ENCODE results near the gene FLVCR2. TPM values are rescaled to one million over a fixed set of nuclear protein-coding genes. Genes with fewer than 3 reads are reported as not detected.

FLVCR2 gene
- polyA plus RNA-seq, 3 donors, result 13.2 to 36.6 (median 16.3) TPM

GRCh38 chr14:75549169-75549568 lies 29.3 kb upstream of the FLVCR2 start:
- Histone ChIP-seq H3K4me3 (replicated peaks in 1 of 3; ENCODE audit: low read depth in 2 of 3, low read length in 3 of 3) (no peak overlapping the region), H3K27me3 (ENCODE audit: control insufficient read depth in 2 of 2, insufficient read depth in 2 of 2, low read length in 2 of 2) (no peaks in the 10 kb centered on the region), H2AFZ (ENCODE audit: insufficient read depth, low read depth, low read length, poor library complexity, severe bottlenecking) (no peak overlapping the region), H3K4me1 (ENCODE audit: control insufficient read depth in 1 of 2, insufficient read depth in 2 of 2, low read length in 2 of 2) (peaks cover 0 to 6% of the 10 kb centered on the region in 2 donors), H3K9ac (ENCODE audit: insufficient read depth, low read length, poor library complexity, severe bottlenecking) (no peak overlapping the region), H4K20me1 (ENCODE audit: insufficient read depth, low read length) (no peaks in the 10 kb centered on the region), H3K79me2 (ENCODE audit: insufficient read depth, low read length) (peaks cover 11% of the 10 kb centered on the region), H3K9me3 (replicated peaks in 1 of 2; ENCODE audit: control insufficient read depth in 1 of 2, insufficient read depth in 1 of 2, low read length in 2 of 2) (no peaks in the 10 kb centered on the region), H3K27ac (ENCODE audit: low read depth in 1 of 2, low read length in 2 of 2) (peak overlapping the region in 1 of 2 donors; percentile 41), H3K36me3 (replicated peaks in 1 of 2; ENCODE audit: control insufficient read depth in 1 of 2, insufficient read depth in 2 of 2, low read length in 2 of 2) (peaks cover 15 to 32% of the 10 kb centered on the region in 2 donors), H3K4me2 (replicated peaks; ENCODE audit: extremely low read depth, low read length, poor library complexity, severe bottlenecking) (no peak overlapping the region)
- DNase-seq, result peak in 1 of 3 donors; percentile 50
- intact Hi-C loops (cut with micrococcal nuclease), result no loop called here
- WGBS (ENCODE audit: insufficient coverage), result 46% methylated on average over 2 of the region's 5 CpGs
- H3K27me3 Mint-ChIP-seq (ENCODE audit: low read depth in 3 of 3), result peaks cover 0 to 2% (median under 1%) of the 10 kb centered on the region in 3 donors
- peak overlapping the region in 2 of 7 donors; percentile 57 to 79 for H3K27ac Mint-ChIP-seq
- H3K4me3 Mint-ChIP-seq, result no peak overlapping the region
- H3K4me1 Mint-ChIP-seq, result peaks cover 19% of the 10 kb centered on the region
- peaks cover 0 to 2% (median 0%) of the 10 kb centered on the region in 7 donors for H3K9me3 Mint-ChIP-seq
- peaks cover 24 to 25% of the 10 kb centered on the region in 2 donors for H3K36me3 Mint-ChIP-seq
- TF ChIP-seq CTCF (IDR thresholded peaks at IDR 0.05), result no peak

GRCh38 chr14:75551021-75551420 lies 27.4 kb upstream of the FLVCR2 start:
- H3K27me3 ChIP-seq (ENCODE audit: control insufficient read depth in 2 of 2, insufficient read depth in 2 of 2, low read length in 2 of 2), result no peaks in the 10 kb centered on the region
- peaks cover 0 to 2% (median 0%) of the 10 kb centered on the region in 7 donors for H3K9me3 Mint-ChIP-seq
- H3K4me3 Mint-ChIP-seq, result no peak overlapping the region
- peaks cover 0 to 2% (median 2%) of the 10 kb centered on the region in 3 donors for H3K27me3 Mint-ChIP-seq (ENCODE audit: low read depth in 3 of 3)
- no peak overlapping the region for H2AFZ ChIP-seq (ENCODE audit: insufficient read depth, low read depth, low read length, poor library complexity, severe bottlenecking)
- H3K4me3 ChIP-seq (replicated peaks in 1 of 3; ENCODE audit: low read depth in 2 of 3, low read length in 3 of 3), result no peak overlapping the region
- peak overlapping the region in 1 of 7 donors; percentile 2 for H3K27ac Mint-ChIP-seq
- no peaks in the 10 kb centered on the region for H4K20me1 ChIP-seq (ENCODE audit: insufficient read depth, low read length)
- no peak overlapping the region for H3K4me2 ChIP-seq (replicated peaks; ENCODE audit: extremely low read depth, low read length, poor library complexity, severe bottlenecking)
- WGBS (ENCODE audit: insufficient coverage), result 91% methylated on average over 1 of the region's 7 CpGs
- no peak for TF ChIP-seq CTCF (IDR thresholded peaks at IDR 0.05)
- no peaks in the 10 kb centered on the region for H3K79me2 ChIP-seq (ENCODE audit: insufficient read depth, low read length)
- H3K4me1 ChIP-seq (ENCODE audit: control insufficient read depth in 1 of 2, insufficient read depth in 2 of 2, low read length in 2 of 2), result peaks cover 0 to 6% of the 10 kb centered on the region in 2 donors
- H3K9ac ChIP-seq (ENCODE audit: insufficient read depth, low read length, poor library complexity, severe bottlenecking), result no peak overlapping the region
- no peaks in the 10 kb centered on the region for H3K9me3 ChIP-seq (replicated peaks in 1 of 2; ENCODE audit: control insufficient read depth in 1 of 2, insufficient read depth in 1 of 2, low read length in 2 of 2)
- H3K4me1 Mint-ChIP-seq, result peaks cover 19% of the 10 kb centered on the region
- intact Hi-C loops (cut with micrococcal nuclease), result no loop called here
- peaks cover 24% of the 10 kb centered on the region in 2 donors for H3K36me3 Mint-ChIP-seq
- no peak overlapping the region for H3K27ac ChIP-seq (ENCODE audit: low read depth in 1 of 2, low read length in 2 of 2)
- H3K36me3 ChIP-seq (replicated peaks in 1 of 2; ENCODE audit: control insufficient read depth in 1 of 2, insufficient read depth in 2 of 2, low read length in 2 of 2), result peaks cover 14 to 25% of the 10 kb centered on the region in 2 donors
- DNase-seq, result no peak

All from CD14-positive monocyte (primary cell).